GM23338 (cell line): ENCODE results near the gene PCP4. TPM values are rescaled to one million over a fixed set of nuclear protein-coding genes. Genes with fewer than 3 reads are reported as not detected.

Experiments
- ATAC-seq: fragments of 200-7000 bp; cut with Tn5 transposase; 3 replicates; pipeline ENCODE4 v1.9.1; 2020
- DNase-seq: peaks from one replicate; pipeline ENCODE4 v3.0.0-alpha.2; 2015; ENCODE audit warnings: low spot score
- H2AFZ ChIP-seq: fragments of 200-600 bp; sonication (generic); 2 replicates; pipeline ENCODE4 v1.8.0; 2016; ENCODE audit warnings: antibody characterized with exemption, mild to moderate bottlenecking, moderate library complexity
- H3F3A ChIP-seq: fragments of 200-600 bp; sonication (generic); replicated peaks from 2 replicates; pipeline ENCODE4 v1.8.0; 2017; ENCODE audit warnings: antibody characterized with exemption, mixed run types, low read depth
- H3K27ac ChIP-seq: fragments of 200-600 bp; sonication (generic); 2 replicates; pipeline ENCODE4 v1.6.1; 2016; ENCODE audit warnings: low read depth
- H3K27me3 ChIP-seq: fragments of 200-600 bp; sonication (generic); 2 replicates; pipeline ENCODE4 v1.8.0; 2016; ENCODE audit warnings: mild to moderate bottlenecking, mixed run types, moderate library complexity; ENCODE audit not compliant: insufficient read depth
- H3K36me3 ChIP-seq: fragments of 200-600 bp; sonication (generic); 2 replicates; pipeline ENCODE4 v1.8.0; 2016; ENCODE audit warnings: mild to moderate bottlenecking; ENCODE audit not compliant: insufficient read depth
- H3K4me1 ChIP-seq: fragments of 200-600 bp; sonication (generic); 2 replicates; pipeline ENCODE4 v1.8.0; 2016; ENCODE audit warnings: mild to moderate bottlenecking, moderate library complexity; ENCODE audit not compliant: insufficient read depth
- H3K4me2 ChIP-seq: fragments of 200-600 bp; sonication (generic); 2 replicates; pipeline ENCODE4 v1.7.1; 2017; ENCODE audit warnings: mixed run types
- H3K4me3 ChIP-seq: fragments of 200-600 bp; sonication (generic); 2 replicates; pipeline ENCODE4 v1.6.1; 2016; ENCODE audit warnings: mixed run types
- H3K79me2 ChIP-seq: fragments of 200-600 bp; sonication (generic); replicated peaks from 2 replicates; pipeline ENCODE4 v1.8.0; 2017; ENCODE audit warnings: mild to moderate bottlenecking; ENCODE audit not compliant: insufficient read depth
- H3K9me2 ChIP-seq: fragments of 200-600 bp; sonication (generic); 2 replicates; pipeline ENCODE4 v1.8.0; 2017; ENCODE audit not compliant: insufficient read depth
- H4K20me1 ChIP-seq: fragments of 200-600 bp; sonication (generic); replicated peaks from 2 replicates; pipeline ENCODE4 v1.8.0; 2017; ENCODE audit warnings: mild to moderate bottlenecking; ENCODE audit not compliant: insufficient read depth
- H3K27ac Mint-ChIP-seq: 2 replicates; pipeline ENCODE4 v1.8.0; 2020; ENCODE audit warnings: inconsistent platforms, mild to moderate bottlenecking, moderate library complexity, mixed read lengths
- H3K27me3 Mint-ChIP-seq: 3 replicates; pipeline ENCODE4 v1.8.0; 2022; ENCODE audit warnings: low read depth, mild to moderate bottlenecking, moderate library complexity, mixed read lengths, inconsistent platforms; ENCODE audit not compliant: insufficient read depth, poor library complexity
- H3K36me3 Mint-ChIP-seq: 3 replicates; pipeline ENCODE4 v1.8.0; 2021; ENCODE audit warnings: low read depth, mild to moderate bottlenecking, inconsistent platforms, moderate library complexity, mixed read lengths
- H3K4me1 Mint-ChIP-seq: 3 replicates; pipeline ENCODE4 v1.8.0; 2020; ENCODE audit warnings: mild to moderate bottlenecking, inconsistent platforms, mixed read lengths
- H3K4me3 Mint-ChIP-seq: 3 replicates; pipeline ENCODE4 v1.8.0; 2021; ENCODE audit warnings: moderate library complexity, mild to moderate bottlenecking, inconsistent platforms, mixed read lengths
- H3K9me3 Mint-ChIP-seq: 3 replicates; pipeline ENCODE4 v1.8.0; 2020; ENCODE audit warnings: moderate library complexity, mild to moderate bottlenecking, inconsistent platforms, mixed read lengths
- ETS1 ChIP-seq: IDR thresholded peaks from 2 replicates; pipeline ENCODE4 v1.6.1; 2016; ENCODE audit warnings: antibody characterized with exemption
- EZH2 ChIP-seq: fragments of 200-600 bp; sonication (generic); IDR thresholded peaks from one replicate; pipeline ENCODE4 v1.8.0; 2017; ENCODE audit warnings: antibody characterized with exemption, mild to moderate bottlenecking, low read depth; ENCODE audit not compliant: unreplicated experiment
- JUNB ChIP-seq: IDR thresholded peaks from one replicate; pipeline ENCODE4 v1.6.1; 2016; ENCODE audit warnings: antibody characterized with exemption; ENCODE audit not compliant: unreplicated experiment
- NANOG ChIP-seq: IDR thresholded peaks from 2 replicates; pipeline ENCODE4 v1.6.1; 2016; ENCODE audit warnings: antibody characterized with exemption, borderline replicate concordance
- POLR2AphosphoS5 ChIP-seq: IDR thresholded peaks from 2 replicates; pipeline ENCODE4 v1.6.1; 2016; ENCODE audit warnings: antibody characterized with exemption, low read depth
- ZNF462 ChIP-seq: fragments of 250-450 bp; sonication (Bioruptor Pico); IDR thresholded peaks from 2 replicates; pipeline ENCODE4 v1.5.0; 2020; ENCODE audit warnings: mild to moderate bottlenecking, moderate library complexity
- polyA plus RNA-seq: library from polyadenylated mRNA; unstranded; fragments of >200 nt; fragmentation: Nextera tagmentation; extraction: Ambion mirVana; gene quantifications from 2 replicates; pipeline ENCODE4 v1.2.1, GENCODE V29; 2016
- total RNA-seq: library from RNA; depleted of rRNA; stranded (reverse); fragments of >200 nt; shearing (Covaris generic); gene quantifications from 2 replicates; pipeline ENCODE4 v1.2.3, GENCODE V29; 2014

Gene PCP4
- total and polyA plus RNA-seq, 2 experiments from 2014 or later, result 7.3 TPM; not detected in 1

- TF ChIP-seq ZNF462 (CRISPR knock-in tag) (no peak), JUNB (no peak), ETS1 (no peak)
These were observed 48.6 kb downstream of the PCP4 start (continued) for GRCh38 chr21:39915881-39916280.

GRCh38 chr21:39918558-39918957, 51.3 kb downstream of the PCP4 start:
- H3K27ac ChIP-seq, result 0 out of 2 replicates have a peak overlapping the region, but pooled peaks have one; percentile 28
- H3K4me1 ChIP-seq, result no peaks in the 10 kb centered on the region
- H3K9me2 ChIP-seq, result no peaks in the 10 kb centered on the region
- H3K4me3 ChIP-seq, result no peak overlapping the region
- H3F3A ChIP-seq, result no peaks in the 10 kb centered on the region; the same call in 1 of the 2 replicates
- ATAC-seq (peak; percentile 35; the same call in 2 of the 3 replicates), DNase-seq (peak; percentile 16)
- no peaks in the 10 kb centered on the region for H3K4me1 Mint-ChIP-seq
- no peaks in the 10 kb centered on the region for H3K36me3 ChIP-seq
- H3K4me2 ChIP-seq, result no peak overlapping the region
- no peak overlapping the region for H2AFZ ChIP-seq
- H3K4me3 Mint-ChIP-seq, result no peak overlapping the region
- H4K20me1 ChIP-seq, result no peaks in the 10 kb centered on the region
- H3K36me3 Mint-ChIP-seq, result no peaks in the 10 kb centered on the region; the same call in 1 of the 3 replicates
- peaks cover 1% of the 10 kb centered on the region for H3K27me3 Mint-ChIP-seq
- H3K79me2 ChIP-seq, result no peaks in the 10 kb centered on the region
- H3K9me3 Mint-ChIP-seq, result peaks cover 6% of the 10 kb centered on the region; the same call in 1 of the 3 replicates
- no peaks in the 10 kb centered on the region for H3K27me3 ChIP-seq
- H3K27ac Mint-ChIP-seq, result no peak overlapping the region
- TF ChIP-seq JUNB (no peak), ETS1 (no peak), NANOG (no peak), ZNF462 (CRISPR knock-in tag) (no peak), EZH2 (no peak), POLR2AphosphoS5 (no peak)
